LHCN-M2 (cell line): ENCODE measurements around the gene FGD5. TPM values are rescaled to one million over a fixed set of nuclear protein-coding genes. Genes with fewer than 3 reads are reported as not detected.
"Not testable (repeated sequence)": the region's sequence is repeated elsewhere in the genome, so short reads cannot be mapped to it uniquely, and the experiment has no call there.

Experiments
- DNase-seq: peaks from one replicate; pipeline ENCODE4 v3.0.0-alpha.2; 2012; ENCODE audit warnings: low read depth
- total RNA-seq: library from RNA; depleted of rRNA; stranded (reverse); fragments of >200 nt; gene quantifications from 2 replicates; pipeline ENCODE4 v1.2.3, GENCODE V29; 2014

FGD5 gene
- total RNA-seq, 1 experiment from 2014 or later: not detected

DNA sequence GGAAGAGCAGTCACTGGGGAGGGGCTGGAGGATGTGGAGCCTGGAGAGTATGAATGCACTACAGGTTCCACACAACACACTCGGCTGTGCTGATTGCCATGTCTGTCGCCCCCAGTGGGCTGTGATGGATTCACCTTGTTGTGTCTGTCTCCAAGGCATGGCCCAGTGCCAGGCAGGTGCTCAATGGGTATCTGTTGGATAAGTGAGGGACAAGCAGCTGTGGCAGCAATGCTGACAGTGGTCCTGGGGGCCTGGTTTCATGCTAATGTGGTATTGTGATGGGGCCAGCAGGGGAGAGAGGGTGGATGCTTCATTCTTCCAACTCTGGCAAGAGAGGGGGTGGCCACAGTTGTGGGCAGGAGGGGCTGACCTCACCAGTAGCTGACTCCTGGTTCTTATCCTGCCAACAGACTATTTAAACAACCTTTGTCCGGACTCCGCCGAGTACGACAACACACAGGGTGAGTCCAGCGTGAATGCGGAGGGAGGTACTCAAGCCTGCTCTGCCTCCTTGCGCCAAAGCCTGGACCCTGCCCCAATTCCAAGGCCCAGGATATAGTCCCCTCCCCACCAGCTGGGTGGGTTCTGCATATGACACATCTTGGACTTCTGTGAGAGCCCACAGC is 81.3 kb downstream of the FGD5 start:
- DNase-seq: no peak

DNA sequence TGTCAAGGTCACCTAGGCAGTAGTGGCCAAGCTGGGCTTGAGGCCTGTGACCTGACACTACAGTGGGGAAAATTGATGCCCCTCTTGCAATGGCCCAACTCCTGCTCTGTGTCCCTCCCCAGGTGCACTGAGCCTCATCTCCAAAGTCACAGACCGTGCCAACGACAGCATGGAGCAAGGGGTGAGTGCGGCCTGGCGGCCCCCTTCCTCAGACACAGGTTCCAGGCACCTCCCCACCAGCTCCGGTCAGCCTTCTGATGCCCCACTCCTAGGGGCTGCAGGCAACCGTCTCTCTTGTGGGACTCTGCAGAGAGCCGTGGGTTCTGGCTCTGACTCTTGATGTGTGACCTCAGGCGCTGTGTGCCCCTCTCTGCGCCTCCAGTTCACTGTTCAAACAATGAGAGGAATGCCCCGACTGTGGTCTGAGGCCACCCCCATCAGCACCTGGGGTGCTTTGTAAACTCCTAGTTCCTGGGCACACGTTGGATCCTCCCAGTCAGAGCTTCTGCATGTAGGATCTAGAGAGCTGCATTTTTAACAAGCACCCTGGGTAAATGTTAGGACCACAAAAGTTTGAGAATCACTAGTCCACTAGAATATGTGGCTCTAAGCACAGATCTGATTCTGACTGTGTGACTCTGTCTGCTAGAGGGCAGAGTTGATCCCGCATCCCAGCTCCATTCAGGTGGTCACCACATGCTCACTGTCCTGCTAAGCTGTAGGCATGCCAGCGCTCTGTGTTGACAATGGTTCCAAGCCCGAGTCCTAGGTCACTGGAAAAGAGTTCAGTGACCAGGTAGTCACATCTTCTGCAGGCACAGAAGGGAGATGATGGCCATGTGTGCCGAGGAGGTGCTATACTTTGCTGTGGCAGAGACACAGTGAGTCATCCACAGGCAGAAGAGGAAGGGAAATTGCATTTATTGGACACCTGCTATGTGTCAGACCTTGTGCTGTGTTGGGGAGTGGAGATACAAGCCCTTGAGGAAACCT is 82.4 kb downstream of the FGD5 start:
- no peak for DNase-seq

DNA sequence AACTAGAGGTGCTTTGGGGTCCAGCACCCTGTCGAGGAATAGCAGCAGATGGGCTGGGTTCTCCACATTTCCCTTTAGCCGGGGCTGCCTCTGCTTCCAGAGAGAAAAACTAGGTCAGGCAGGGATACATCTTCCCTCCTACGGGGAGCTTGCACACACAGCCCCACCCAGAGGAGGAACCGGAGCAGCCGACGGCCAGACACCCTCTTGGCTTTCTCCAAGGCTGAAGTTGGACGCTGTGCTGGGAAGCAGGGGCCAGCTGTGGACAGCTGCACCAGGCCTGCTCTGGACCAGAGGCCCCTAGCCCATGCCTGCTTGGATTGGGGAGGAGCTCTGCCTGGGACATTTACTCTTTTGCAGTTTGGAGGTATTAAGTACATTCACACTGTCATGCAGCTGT is 84.0 kb downstream of the FGD5 start:
- peak; percentile 12 for DNase-seq

DNA sequence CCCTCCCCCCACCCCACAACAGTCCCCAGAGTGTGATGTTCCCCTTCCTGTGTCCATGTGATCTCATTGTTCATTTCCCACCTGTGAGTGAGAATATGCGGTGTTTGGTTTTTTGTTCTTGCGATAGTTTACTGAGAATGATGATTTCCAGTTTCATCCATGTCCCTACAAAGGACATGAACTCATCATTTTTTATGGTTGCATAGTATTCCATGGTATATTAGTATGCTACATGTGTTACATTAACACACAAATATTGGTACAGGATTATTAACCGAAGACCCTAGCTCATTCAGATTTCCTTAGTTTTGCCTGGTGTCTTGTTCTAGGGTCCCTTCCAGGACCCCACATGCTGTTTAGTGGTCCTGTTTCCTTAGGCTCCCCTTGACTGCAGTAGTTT is 84.7 kb downstream of the FGD5 start:
- not testable (repeated sequence) for DNase-seq

DNA sequence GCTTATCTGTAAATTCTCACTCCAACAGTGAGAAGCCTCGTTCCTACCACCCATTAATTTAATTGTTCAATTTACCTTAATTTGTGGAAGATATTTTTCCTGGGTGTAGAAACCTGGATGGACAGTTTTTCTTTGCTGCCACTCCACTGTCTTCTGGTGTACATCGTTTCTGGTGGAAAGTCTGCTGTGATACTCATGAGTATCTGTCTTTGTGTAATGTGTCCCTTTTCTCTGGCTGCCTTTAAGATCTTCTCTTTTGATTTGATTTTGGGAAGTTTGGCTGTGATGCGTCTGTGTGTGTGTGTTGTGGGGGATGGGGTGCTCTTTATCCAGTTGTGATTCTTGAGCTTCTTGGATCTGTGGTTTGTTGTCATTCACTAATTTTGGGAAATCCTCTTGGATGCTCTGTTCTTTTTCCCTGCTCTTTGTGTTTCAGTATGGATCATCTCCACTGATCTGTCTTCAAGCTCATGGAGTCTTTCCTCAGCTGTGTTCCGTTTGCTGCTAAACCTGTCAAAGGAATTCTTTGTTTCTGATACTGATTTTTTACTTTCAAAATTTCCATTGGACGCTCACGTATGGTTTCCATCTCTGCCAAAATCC is 86.4 kb downstream of the FGD5 start:
- DNase-seq: no peak

DNA sequence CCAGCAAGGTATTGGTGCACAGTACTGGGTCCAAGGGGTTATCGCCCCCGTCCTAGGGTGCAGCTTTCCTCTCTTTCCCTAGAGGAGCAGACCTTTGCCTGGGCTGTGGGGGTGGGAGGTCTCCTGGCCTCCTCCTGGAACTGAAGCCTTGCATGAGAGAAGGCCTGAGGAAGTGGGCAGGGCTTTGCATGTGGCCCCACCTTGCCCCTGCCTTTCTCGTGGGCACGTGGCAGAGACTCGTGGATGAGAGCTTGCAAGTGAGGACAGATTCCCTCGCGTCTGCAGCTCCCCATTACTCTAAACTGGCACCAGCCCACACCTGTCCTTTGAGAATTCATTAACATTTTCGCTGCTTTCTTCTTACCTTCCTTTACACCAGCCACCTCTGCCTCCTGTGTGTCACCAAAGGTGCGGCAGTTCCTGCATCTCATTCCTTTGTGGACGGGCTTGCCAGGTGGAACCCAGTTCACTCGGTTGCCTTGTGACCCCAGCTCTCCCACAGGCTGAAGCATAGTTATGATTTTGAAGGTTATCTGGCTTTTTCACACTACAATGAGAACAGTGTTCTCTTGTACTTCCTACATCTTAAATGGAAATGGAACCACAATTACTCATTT is 87.7 kb downstream of the FGD5 start:
- no peak for DNase-seq

DNA sequence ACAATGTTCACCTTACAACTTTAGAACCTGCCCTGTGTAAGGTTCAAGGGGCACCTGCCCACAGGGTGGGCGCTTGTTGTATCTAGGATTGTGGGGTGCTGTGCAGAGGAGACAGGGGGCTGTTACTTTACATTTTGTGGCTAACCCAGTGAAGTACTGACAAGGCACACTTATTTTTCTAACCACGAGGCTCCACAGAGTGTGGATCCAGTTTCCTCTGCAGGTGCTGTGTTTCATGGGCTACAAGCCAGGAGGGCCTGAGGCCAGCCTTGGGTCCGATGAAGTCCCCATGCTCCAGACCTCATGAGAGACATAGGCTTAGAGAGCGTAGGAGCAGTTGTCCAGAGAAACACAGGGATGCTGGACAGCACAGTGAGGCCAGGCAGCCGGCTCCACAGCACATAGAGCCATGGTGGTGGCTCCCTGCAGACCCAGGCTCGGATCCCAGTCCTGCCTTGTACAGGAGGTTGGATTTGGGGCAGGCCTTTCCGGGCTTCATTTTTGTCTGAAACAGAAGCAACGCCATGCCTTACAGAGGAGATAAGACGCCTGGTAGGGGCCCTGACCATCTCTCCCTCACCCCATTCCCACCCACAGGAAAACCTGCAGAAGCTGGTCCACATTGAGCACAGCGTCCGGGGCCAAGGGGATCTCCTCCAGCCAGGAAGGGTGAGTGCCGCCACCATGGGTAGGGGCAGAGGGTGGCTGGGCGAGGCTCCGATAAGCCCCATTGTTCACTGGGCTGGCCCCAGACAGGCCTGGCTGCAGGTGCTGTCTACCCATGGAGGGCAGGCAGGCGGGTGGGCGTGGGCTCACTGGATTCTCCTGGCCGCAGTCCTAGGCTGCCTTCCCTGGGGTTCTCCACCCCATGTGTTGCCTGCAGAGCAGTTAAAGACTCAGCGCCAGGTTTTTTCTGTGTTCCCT is 88.5 kb downstream of the FGD5 start:
- DNase-seq: no peak

DNA sequence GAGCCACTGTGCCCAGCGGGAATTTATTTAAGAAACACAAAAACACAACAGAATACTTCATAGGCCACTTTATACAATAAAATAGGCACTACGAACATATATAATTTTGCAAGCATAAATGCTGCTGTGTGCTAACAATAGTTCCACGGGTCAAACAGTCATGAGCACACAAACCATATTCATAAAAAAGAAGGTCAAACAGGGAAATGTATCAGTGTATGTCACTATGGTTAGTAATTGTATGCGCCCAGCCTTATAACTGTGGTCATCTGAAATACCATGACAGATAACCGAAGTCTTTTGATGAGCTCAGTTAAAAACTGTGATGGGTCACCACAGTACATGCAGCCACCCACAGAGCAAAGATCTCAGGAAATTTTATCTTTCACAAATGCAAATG is 90.5 kb downstream of the FGD5 start:
- DNase-seq: no peak

DNA sequence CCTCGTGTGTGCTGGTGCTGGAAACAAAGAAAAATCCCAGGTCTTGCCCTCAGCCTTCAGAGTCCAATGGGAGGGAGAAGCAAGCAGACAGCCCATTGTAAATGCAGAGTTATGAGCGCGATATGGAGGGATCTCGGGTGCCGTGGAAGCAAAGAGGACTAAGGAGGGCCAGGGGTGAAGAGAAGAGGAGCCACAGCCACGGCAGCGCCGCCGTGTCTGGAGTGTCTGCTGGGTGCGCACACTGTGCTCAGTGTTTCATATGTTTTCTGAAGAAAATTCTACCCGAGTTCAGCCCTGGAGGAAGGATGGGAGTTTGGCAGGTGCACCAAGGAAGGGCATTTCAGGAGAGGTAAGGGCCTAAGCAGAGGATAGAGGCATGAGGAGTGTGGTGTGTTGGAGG is 92.9 kb downstream of the FGD5 start:
- DNase-seq: no peak

DNA sequence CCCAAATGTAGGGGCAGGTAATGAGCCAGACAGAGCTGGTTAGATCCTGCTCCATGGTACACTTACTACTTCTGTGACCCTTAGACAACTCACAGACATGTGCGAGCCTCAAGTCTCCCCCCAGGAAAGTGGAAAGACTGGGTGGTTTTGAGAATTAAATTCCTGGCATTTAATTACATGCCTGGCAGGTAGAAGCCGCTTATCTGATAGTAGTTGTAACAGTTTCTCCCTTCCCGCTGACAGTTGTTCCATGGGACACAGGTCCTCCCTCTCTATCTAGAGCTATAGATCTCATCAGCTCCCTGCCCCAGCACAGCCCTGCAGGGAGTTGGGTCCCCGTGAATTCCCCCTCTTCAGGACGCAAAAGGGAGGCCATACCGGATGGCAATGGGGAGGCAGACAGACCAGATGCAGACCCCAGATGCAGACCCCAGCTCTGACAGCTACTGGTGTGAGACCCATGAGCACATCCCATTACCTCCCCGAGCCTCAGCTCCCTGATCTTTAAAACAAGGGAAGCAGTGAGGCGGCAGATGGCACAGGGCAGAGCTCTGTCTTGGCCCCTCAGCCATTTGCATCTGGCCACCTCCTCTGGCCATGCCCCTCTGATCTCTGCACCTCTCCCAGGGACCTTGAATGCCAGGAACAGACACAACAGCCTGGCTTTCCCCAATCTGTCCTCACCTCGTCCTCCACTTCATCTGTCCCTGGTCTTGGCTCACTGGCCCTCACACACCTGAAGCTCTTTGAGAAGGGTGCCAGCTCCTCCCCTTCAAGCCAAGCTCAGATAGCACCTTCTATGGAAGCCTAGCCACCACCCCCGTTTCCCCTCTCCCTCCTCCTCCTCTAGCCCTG is 94.5 kb downstream of the FGD5 start:
- no peak for DNase-seq

DNA sequence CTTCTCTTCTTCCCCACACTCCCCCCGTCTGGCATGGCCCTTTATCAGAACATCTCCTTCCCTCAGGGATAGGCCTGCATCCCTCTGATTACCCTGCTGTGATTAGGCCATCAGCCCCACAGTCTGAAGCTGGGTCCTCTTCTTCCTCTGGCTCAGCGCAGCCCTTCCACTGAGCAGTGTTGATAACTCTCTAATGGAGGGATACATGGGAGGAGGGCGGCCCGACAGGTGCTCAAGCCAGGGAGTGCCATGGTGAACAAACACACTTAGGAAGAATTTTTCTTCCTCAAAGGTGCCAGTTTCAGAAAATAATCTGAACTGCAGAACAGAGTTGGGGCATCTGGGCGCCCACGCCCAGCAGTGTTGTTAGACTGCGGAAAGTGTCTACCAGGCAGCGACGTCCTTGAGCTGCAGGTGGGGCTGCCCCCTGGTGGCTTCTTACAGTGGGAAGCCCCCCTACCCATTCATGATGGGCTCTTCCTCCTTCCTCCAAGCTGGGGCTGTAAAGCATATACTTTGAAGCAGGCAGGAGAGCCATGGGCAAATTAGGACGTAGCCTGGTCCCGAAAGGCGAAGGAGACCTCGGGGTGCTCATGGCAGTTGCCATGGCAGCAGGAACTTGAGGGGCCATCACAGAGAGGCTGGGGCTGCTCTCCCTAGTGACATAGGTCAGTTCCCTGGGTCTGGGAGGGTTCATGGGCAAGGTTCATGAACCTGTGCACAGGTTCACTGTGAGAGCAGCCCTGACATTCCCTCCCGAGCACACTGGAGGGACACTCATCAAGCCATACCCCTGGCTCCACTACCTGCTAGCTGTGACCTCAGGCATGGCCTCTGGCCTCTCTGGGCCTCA is 95.4 kb downstream of the FGD5 start:
- DNase-seq: no peak

DNA sequence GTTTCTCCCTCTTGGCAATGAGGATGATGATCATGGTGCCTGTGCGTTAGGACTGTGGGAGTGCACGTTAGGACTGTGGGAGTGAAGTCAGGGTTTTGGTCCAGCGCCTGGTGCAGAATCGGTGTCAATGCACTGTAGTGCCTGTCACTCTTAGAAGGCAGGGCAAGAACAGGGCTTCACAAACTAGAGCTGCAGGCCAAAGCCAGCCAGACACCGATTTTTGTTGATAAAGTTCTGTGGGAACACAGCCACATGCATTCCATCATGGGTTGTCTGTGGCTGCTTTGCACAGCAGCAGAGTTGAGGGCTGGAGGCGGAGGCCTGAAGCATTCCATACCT is 96.0 kb downstream of the FGD5 start:
- no peak for DNase-seq

DNA sequence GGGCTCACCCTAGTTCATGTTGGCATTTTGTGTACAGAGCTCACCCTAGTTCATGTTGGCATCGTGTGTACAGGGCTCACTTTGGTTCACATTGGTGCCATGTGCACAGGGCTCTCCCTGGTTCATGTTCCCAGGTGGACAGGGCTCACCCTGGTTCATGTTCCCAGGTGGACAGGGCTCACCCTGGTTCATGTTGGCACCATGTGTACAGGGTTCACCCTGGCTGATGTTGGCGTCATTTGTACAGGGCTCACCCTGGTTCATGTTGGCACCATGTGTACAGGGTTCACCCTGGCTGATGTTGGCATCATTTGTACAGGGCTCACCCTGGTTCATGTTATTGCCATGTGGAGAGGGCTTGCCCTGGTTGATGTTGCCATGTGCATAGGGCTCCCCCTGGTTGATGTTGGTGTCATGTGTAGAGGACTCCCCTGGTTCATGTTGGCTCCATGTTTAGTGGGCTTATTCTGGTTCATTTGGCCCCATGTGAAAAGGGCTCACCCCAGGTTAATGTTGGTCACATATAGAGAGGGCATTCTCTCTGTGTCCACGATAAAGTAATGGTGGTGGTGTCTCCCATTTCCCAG is 97.0 kb downstream of the FGD5 start:
- no peak for DNase-seq

DNA sequence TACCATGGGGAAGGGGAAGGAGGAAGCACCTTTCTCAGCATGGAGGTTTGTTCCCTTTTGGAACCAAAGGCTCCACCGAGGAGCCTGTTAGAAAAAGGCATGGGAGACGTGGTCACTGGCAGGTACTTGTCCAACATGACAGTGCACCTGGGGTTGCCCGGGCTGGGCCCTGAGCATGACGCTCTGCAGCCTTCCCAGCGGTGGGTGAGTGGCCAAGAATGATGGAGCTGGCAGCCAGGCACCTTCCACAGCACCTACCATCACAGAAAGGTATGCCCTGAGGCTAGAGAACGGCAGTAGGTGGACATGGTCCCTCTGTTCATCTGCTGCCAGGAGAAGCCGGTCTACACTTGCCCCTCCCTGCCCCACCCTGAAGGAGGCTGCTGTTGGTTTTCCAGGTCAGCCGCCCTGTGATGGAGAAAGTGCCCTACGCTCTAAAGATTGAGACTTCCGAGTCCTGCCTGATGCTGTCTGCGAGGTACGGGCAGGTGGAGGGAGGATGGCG is 99.6 kb downstream of the FGD5 start:
- no peak for DNase-seq

DNA sequence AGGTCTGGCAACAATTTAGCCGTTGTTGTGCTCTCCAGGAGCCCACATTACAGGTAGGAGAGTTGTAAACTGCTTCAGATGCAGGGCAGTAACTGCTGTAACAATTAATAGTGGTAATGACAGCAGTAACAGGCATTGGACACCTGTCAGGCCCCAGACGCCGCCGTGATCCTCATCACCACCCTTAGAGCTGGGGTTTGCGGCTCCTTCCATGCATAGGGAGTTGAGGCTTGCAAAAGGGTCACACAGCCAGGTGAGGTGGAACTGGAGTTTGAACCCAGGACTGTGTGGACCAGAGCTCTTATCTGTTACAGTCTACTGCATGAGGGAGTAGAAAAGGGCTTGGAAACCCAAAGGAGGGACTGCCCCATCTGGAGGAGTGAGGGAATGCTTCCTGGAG is 101.8 kb downstream of the FGD5 start:
- no peak for DNase-seq

DNA sequence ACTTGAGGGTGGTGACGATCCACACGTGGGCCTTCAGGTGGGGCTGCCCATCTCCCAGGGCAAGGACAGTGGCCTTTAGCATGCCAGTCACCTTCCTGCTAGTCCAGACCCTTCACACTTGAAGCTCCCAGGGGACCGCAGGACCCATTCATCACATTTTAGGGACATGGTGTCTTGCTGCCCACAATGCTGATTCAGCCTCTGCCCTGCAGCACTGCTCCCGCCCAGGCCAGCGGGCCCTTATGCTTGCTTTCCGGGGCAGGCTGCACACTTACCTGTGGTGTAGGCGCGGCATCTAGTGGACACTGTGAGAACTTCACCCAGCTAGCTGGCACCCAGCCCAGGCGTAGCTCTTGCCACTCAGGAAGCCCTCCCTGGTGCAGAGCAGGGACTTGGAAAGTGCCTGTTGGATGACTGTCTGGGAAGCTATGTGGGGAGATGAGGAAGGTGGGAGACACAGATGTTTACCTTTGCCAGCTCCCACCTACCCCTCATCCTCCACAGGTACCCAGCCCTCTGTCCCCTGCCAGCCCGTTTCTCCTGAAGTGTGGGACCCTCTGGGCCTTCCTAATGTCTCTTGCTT is 102.4 kb downstream of the FGD5 start:
- peak; percentile 76 for DNase-seq

DNA sequence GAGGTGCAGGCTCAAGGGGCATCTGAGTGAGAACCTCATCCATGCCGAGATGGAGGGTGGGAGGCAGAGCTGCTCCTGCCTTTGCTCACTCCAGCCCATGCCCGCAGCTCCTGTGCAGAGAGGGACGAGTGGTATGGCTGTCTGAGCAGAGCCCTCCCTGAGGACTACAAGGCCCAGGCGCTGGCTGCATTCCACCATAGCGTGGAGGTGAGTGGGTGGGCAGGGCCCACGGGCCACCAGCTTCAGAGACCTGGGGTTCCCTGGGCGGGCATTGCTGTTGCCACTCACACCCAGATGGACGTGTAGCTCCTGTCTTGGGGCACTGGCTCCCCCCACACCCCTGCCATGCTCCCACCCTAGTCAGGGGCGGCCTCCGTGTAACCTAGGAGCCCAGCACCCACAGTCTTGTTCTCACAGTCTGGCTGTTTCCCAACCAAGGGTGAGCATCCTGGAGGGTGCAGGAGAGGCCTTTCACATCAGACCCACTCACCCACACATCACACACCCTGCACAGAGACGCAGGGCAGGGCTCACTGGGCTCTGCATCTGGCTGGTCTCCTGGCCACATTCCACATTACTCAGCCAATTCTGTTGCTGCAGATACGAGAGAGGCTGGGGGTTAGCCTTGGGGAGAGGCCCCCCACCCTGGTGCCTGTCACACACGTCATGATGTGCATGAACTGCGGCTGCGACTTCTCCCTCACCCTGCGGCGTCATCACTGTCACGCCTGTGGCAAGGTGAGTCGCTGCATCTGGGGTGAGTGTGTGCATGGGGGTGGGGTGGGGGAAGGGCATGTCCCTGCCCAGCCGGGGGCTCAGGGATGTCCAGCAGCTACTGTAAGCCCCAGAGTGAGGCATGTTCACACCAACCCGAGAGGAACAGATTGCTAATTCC is 103.3 kb downstream of the FGD5 start:
- DNase-seq: peak; percentile 2
